CD4-positive, alpha-beta T cell treated with Interleukin-12 subunit alpha and Interleukin-12 subunit beta, for 1 hour (primary cell): ENCODE results near the gene TIAL1.
A peak's percentile ranks its signal among the peaks of the same experiment; 100 is the strongest.
"Not testable (repeated sequence)": the region's sequence is repeated elsewhere in the genome, so short reads cannot be mapped to it uniquely, and the experiment has no call there.

Experiments used
- DNase-seq: peaks from one replicate; pipeline ENCODE4 v3.0.0-alpha.2; 2020

The TIAL1 gene, protein sequence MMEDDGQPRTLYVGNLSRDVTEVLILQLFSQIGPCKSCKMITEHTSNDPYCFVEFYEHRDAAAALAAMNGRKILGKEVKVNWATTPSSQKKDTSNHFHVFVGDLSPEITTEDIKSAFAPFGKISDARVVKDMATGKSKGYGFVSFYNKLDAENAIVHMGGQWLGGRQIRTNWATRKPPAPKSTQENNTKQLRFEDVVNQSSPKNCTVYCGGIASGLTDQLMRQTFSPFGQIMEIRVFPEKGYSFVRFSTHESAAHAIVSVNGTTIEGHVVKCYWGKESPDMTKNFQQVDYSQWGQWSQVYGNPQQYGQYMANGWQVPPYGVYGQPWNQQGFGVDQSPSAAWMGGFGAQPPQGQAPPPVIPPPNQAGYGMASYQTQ

DNA sequence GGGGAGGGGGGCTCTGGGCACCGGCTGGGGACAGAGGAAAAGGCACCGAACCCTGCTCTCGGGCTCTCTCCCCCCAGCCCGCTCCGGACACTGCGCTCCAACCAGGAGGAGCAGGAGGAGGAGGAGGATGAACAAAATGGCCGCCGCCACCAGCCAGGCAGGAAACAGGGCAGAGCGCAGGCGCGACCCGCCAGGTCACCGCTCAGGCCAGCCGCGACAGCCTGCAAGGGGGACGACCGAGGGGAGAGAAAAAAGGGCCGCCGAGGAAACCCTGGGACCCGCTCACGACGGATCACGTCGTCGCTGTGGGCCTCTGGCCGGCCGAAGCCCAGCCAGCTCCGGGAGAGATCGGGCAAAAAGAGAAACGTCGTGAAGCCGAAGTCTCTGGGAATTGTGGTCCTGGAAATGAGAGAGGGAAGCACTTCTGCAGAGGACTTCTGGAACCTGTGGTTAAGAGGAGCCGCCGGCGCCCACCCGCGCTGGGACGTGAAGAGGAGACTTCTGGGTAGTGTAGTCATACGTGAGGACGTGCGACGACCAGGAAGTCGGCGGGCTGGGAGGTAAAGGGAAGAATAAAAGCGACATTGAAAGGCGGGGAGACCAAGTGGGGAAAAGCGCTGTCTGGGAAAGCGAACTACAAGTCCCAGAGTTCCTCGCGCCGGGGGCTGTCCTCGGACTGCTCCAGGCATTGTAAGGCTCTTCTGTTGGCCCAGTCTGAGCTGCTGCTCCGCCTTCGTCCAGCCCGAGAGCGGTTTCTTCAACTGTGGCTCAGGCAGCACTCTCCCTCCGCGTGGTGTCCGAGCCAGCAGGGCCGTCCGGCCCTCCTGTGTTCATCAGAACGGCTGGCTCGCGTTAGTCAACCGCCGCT lies at the start of gene TIAL1:
Gene TIAL1 (minus strand): TSS at position 428 of the 868 bp plus-strand sequence. CDS start 499 bp downstream, outside the sequence.
- peak; percentile 96 for DNase-seq

GRCh38 chr10:119644994-119645393 lies 48.2 kb upstream of the TIAL1 start:
- no peak for DNase-seq

DNA sequence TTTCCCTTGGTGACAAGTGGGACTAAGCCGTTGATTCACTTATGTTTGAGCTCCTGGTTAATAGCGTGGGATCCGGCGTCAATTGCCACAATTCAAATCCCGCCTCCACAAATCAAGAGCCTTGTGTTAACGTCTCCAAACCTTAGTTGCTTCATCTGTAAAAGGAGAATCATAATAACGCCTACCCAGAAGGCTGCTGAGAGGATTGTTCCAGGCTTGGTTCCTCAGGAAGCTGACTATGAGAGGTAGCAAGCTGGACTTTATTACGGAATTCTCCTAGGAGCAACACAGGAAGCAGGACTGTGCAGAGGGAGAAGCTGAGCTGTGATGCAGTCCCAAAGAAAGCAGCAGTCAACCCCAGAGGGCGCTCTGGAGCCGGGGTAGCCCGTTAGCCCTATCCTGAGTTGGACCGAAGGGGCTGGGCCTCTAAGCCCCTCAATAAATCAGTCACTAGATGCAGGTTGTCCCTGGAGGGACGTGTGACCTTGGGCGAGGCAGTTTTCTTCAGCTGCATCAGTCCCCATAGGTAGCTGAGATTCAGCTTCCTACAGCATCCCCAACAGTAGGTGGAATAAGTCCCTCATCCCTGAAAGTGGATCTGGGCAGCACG lies 47.5 kb upstream of the TIAL1 start:
- DNase-seq, result no peak

DNA sequence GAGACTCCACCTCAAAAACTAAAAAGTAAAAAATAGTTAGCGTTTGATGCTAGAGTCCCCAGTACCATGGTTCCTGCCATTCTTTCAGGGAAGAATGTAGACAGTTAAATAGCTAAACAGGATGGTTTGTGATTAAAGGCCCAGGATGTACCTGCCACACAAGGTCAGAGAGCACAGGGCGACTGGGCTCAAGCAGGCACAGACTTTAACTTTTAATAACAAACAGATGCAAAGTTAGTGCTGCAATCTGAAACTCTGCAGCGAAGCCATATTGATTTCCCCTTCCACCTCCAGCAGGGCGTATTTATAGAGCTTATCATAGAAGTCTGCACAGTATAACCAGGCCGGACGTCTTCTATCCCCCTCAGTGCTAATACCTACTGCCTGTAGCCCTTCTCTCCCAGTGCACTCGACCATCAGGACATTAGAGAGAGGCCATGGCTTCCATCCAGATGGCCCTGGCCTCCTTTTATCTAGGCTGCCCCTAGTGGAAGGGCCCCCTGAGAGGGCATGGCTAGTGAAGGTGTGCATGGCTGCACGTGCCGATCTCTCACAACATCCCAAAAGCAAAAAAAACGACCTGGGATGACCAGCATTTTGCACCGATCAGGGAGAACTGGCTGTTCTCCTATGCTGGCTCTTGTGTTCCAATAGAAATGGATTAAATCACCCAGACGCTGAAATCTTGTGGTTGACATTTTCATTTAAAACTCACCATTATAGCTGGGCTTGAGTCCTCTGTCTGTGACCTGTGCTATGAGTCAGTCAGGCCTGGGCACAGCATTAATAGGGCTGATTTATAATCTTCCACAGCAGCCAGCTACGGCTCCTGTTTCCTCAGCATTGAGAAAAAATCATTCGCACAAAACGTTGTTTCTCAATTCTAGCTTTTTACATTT lies 46.8 kb upstream of the TIAL1 start:
- DNase-seq, result no peak

- peak; percentile 56 for DNase-seq
Measured at GRCh38 chr10:119642556-119643111, 45.9 kb upstream of the TIAL1 start.

- DNase-seq, result no peak
Measured at GRCh38 chr10:119640875-119641526, 44.2 kb upstream of the TIAL1 start.

DNA sequence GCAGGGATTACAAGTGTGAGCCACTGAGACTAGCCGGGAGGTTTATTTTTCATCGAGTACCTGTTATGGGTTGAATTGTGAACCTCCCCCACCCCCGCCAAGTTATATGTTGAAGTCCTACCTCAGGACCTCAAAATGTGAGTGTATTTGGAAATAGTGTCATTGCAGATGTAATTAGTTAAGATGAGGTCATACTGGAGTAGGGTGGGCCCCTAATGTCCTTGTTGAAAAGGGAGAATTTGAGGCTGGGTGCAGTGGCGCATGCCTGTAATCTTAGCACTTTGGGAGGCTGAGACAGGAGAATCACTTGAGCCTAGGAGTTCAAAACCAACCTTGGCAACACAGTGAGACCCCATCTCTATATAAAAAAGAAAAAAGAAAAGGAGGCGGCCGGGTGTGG lies 43.6 kb upstream of the TIAL1 start:
- DNase-seq, result no peak

GRCh38 chr10:119638982-119639381 lies 42.2 kb upstream of the TIAL1 start:
- no peak for DNase-seq

DNA sequence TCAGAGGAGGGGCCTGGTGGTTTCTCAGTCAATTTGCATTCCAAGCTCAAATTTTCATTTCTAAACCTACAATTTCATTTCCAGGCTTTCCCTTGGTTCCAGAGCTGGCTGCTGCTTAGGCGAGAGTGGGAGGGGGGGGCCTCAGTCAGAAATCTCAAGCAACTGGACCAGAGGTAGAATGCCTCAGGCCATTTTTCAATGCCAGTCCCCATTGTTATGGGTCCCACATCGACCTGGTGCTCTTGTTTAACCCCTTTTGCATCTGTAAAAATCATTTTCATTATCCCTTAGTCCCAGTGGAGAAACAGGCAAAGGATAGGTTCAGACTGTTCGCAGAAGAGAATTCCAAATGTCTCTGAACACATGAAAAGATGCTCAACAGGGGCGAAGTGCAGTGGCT lies 40.9 kb upstream of the TIAL1 start:
- DNase-seq, result no peak

DNA sequence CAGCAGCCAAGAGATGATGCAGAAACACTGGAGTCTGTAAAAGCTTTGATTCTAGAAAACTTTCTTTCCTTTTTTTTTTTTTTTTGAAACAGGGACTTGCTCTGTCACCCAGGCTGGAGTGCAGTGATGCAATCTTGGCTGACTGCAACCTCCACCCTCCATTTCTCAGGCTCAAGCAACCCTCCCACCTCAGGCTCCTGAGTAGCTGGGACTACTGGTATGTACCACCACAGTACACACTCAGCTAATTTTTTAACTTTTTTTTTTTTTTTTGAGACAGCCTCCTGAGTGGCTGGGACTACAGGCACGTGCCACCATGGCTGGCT lies 37.4 kb upstream of the TIAL1 start:
- no peak for DNase-seq

- no peak for DNase-seq
Measured at GRCh38 chr10:119633538-119634218, 36.9 kb upstream of the TIAL1 start.

DNA sequence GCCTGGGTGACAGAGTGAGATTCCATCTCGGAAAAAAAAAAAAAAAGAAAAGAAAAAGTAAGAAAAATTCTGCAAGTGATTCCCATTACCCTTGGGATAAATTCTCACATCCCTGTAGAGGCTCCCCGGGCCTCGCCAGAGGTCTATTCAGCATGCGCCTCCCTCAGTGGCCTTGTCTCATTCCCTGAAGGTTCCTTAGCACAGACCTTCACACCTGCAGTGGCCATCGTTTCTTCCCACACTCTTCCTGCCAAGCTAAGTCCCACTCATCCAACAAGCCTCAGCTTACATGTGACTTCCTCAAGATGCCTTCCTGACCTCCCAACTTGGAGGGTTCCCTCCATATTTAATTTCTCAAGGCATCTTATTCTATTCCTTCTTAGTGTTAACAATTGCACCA lies 33.5 kb upstream of the TIAL1 start:
- no peak for DNase-seq

DNA sequence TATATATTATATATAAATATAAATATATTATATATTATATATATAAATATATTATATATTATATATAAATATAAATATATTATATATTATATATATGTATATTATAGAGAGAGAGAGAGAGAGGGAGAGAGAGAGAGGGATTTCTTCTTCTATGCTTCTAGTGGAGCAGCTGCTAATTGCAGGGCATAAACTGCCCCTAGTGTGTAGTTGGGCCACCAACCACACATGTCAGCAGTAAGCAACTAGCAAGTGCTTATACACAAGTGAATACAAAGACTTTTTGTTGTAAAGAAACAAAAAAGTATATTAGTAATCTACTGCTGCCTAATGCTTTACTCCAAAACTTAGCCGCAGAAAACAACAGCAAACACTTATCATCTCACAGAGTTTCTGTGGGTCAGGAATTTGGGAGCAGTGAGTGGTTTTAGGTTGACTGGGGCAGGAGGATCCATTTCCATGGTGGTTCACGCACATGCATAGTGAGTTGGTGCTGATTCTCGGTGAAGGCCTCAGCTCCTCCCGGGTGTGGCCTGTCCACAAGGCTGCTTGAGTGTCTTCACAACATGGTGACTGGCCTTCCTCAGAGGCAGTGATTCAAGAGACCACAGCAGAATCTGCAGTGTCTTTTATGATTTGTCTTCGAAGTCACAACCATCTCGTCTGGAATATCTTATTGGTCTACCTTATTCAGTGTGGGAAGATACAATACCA lies 29.0 kb upstream of the TIAL1 start:
- DNase-seq, result no peak

- DNase-seq, result no peak
Measured at GRCh38 chr10:119621078-119621384, 24.3 kb upstream of the TIAL1 start.

GRCh38 chr10:119620241-119621077 lies 23.7 kb upstream of the TIAL1 start:
- DNase-seq, result no peak

DNA sequence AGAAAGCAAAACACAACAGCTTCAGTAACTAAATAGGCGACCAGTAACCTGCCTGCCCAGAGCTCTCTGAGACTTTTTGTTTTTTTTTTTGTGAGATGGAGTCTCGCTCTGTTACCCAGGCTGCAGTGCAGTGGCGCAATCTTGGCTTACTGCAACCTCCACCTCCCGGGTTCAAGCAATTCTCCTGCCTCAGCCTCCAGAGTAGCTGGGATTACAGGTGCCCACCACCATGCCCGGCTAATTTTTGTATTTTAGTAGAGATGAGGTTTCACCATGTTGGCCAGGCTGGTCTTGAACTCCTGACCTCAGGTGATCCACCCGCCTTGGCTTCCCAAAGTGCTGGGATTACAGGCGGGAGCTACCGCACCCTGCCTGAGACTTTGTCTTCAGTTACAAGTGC lies 23.0 kb upstream of the TIAL1 start:
- not testable (repeated sequence) for DNase-seq

- no peak for DNase-seq
Measured at GRCh38 chr10:119619215-119619614, 22.5 kb upstream of the TIAL1 start.

DNA sequence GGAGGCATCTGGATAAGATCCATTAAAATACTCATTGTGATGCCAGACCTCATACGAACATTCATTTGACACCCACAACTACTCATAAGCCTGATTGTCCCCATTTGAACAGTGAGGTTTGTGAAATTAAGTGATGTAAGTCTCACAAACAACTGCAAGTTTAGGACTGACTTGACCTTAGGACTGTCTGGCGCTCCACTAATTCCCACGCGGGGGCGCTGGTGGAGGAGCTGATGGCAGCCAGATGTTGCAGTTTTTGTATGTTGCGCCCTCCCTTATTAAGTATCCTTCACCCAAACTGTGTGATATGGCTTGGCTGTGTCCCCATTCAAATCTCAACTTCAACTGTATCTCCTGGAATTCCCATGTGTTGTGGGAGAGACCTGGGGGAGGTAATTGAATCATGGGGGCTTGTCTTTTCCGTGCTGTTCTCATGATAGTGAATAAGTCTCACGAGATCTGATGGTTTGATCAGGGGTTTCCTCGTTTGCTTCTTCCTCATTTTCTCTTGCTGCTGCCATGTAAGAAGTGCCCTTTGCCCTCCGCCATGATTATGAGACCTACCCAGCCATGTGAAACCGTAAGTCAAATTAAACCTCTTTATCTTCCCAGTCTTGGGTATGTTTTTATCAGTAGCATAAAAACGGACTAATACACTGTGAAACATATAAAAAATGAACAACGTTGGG lies 20.3 kb upstream of the TIAL1 start:
- no peak for DNase-seq

GRCh38 chr10:119614686-119615085 lies 17.9 kb upstream of the TIAL1 start:
- no peak for DNase-seq
